H9 (cell line): ENCODE data around the gene CASP8AP2. TPM values are rescaled to one million over a fixed set of nuclear protein-coding genes. Genes with fewer than 3 reads are reported as not detected.

Experiments used
- DNase-seq: peaks from one replicate; pipeline ENCODE4 v3.0.0-alpha.2; 2017
- H2AFZ ChIP-seq: one replicate; pipeline ENCODE4 v1.6.1; 2013; ENCODE audit warnings: mild to moderate bottlenecking, low read length, control low read depth, moderate library complexity
- H2AK5ac ChIP-seq: 2 replicates; pipeline ENCODE4 v1.6.1; 2013; ENCODE audit warnings: low read length, control low read depth, mixed read lengths; ENCODE audit not compliant: insufficient read length
- H2BK120ac ChIP-seq: one replicate; pipeline ENCODE4 v1.6.1; 2013; ENCODE audit warnings: low read depth, mild to moderate bottlenecking, low read length, control low read depth, inconsistent platforms; ENCODE audit not compliant: poor library complexity, severe bottlenecking
- H2BK12ac ChIP-seq: 2 replicates; pipeline ENCODE4 v1.6.1; 2013; ENCODE audit warnings: low read length, control low read depth, mixed read lengths, low read depth; ENCODE audit not compliant: insufficient read length
- H2BK15ac ChIP-seq: 2 replicates; pipeline ENCODE4 v1.6.1; 2013; ENCODE audit warnings: low read depth, low read length, control low read depth
- H2BK20ac ChIP-seq: one replicate; pipeline ENCODE4 v1.6.1; 2013; ENCODE audit warnings: low read depth, mild to moderate bottlenecking, low read length, control low read depth, inconsistent platforms; ENCODE audit not compliant: poor library complexity, severe bottlenecking
- H2BK5ac ChIP-seq: 2 replicates; pipeline ENCODE4 v1.6.1; 2013; ENCODE audit warnings: low read length, control low read depth, mixed read lengths; ENCODE audit not compliant: insufficient read length
- H3K14ac ChIP-seq: 2 replicates; pipeline ENCODE4 v1.6.1; 2013; ENCODE audit warnings: low read length, control low read depth; ENCODE audit not compliant: insufficient read depth
- H3K18ac ChIP-seq: 2 replicates; pipeline ENCODE4 v1.6.1; 2013; ENCODE audit warnings: low read depth, mild to moderate bottlenecking, mixed read lengths, low read length, control low read depth; ENCODE audit not compliant: insufficient read length
- H3K23ac ChIP-seq: 2 replicates; pipeline ENCODE4 v1.6.1; 2013; ENCODE audit warnings: low read length, control low read depth, mixed read lengths, low read depth; ENCODE audit not compliant: insufficient read length
- H3K23me2 ChIP-seq: 2 replicates; pipeline ENCODE4 v1.6.1; 2013; ENCODE audit warnings: low read depth, mild to moderate bottlenecking, mixed read lengths, low read length, control low read depth; ENCODE audit not compliant: insufficient read length, poor library complexity, severe bottlenecking
- H3K27ac ChIP-seq: 2 replicates; pipeline ENCODE4 v1.5.1; 2013; ENCODE audit warnings: low read length, control low read depth, mixed read lengths, low read depth; ENCODE audit not compliant: insufficient read length
- H3K27me3 ChIP-seq: 2 replicates; pipeline ENCODE4 v1.6.1; 2013; ENCODE audit warnings: low read length, control low read depth, inconsistent platforms; ENCODE audit not compliant: insufficient read depth
- H3K4ac ChIP-seq: 2 replicates; pipeline ENCODE4 v1.6.1; 2013; ENCODE audit warnings: low read depth, mild to moderate bottlenecking, control low read depth, inconsistent platforms, low read length, moderate library complexity
- H3K4me1 ChIP-seq: 2 replicates; pipeline ENCODE4 v1.6.1; 2013; ENCODE audit warnings: low read length, control low read depth, inconsistent platforms; ENCODE audit not compliant: insufficient read depth
- H3K4me2 ChIP-seq: 2 replicates; pipeline ENCODE4 v1.6.1; 2013; ENCODE audit warnings: low read length, control low read depth, mixed read lengths; ENCODE audit not compliant: insufficient read length, insufficient read depth
- H3K56ac ChIP-seq: 2 replicates; pipeline ENCODE4 v1.6.1; 2013; ENCODE audit warnings: low read depth, mild to moderate bottlenecking, mixed read lengths, low read length, control low read depth; ENCODE audit not compliant: insufficient read length
- H3K79me1 ChIP-seq: 2 replicates; pipeline ENCODE4 v1.6.1; 2013; ENCODE audit warnings: low read depth, mild to moderate bottlenecking, moderate library complexity, low read length, control low read depth, inconsistent platforms; ENCODE audit not compliant: insufficient read depth, poor library complexity, severe bottlenecking
- H3K79me2 ChIP-seq: 2 replicates; pipeline ENCODE4 v1.6.1; 2013; ENCODE audit warnings: low read length, control low read depth, inconsistent platforms; ENCODE audit not compliant: insufficient read depth
- H3K9ac ChIP-seq: 2 replicates; pipeline ENCODE4 v1.6.1; 2013; ENCODE audit warnings: low read length, control low read depth, mixed read lengths; ENCODE audit not compliant: insufficient read length; ENCODE audit errors: extremely low read depth
- H3K9me3 ChIP-seq: one replicate; pipeline ENCODE4 v1.6.1; 2013; ENCODE audit warnings: low read depth, low read length, inconsistent platforms; ENCODE audit not compliant: control insufficient read depth
- H3T11ph ChIP-seq: one replicate; pipeline ENCODE4 v1.6.1; 2013; ENCODE audit warnings: mild to moderate bottlenecking, low read length, control low read depth, inconsistent platforms
- H4K20me1 ChIP-seq: one replicate; pipeline ENCODE4 v1.6.1; 2013; ENCODE audit not compliant: control insufficient read depth, insufficient read length, insufficient read depth
- H4K5ac ChIP-seq: 2 replicates; pipeline ENCODE4 v1.6.1; 2013; ENCODE audit warnings: low read depth, mild to moderate bottlenecking, mixed read lengths, low read length, control low read depth; ENCODE audit not compliant: insufficient read length
- H4K8ac ChIP-seq: replicated peaks from 2 replicates; pipeline ENCODE4 v1.6.1; 2013; ENCODE audit warnings: low read length, control low read depth, mixed read lengths, low read depth; ENCODE audit not compliant: insufficient read length
- H4K91ac ChIP-seq: 2 replicates; pipeline ENCODE4 v1.6.1; 2013; ENCODE audit warnings: low read depth, mild to moderate bottlenecking, moderate library complexity, mixed read lengths, low read length, control low read depth; ENCODE audit not compliant: insufficient read length
- H3K27ac Mint-ChIP-seq, 3 experiments: 2 replicates in 2 of 3; 3 replicates in 1 of 3; pipeline ENCODE4 v1.8.0; 2020 to 2021; ENCODE audit warnings: mixed read lengths in 3 of 3, mild to moderate bottlenecking in 1 of 3, moderate library complexity in 1 of 3
- H3K27me3 Mint-ChIP-seq: 2 replicates; pipeline ENCODE4 v1.8.0; 2021; ENCODE audit warnings: low read depth, mild to moderate bottlenecking, moderate library complexity, mixed read lengths
- H3K36me3 Mint-ChIP-seq, 3 experiments: 2 replicates in 2 of 3; 3 replicates in 1 of 3; pipeline ENCODE4 v1.8.0; 2020 to 2021; ENCODE audit warnings: low read depth in 3 of 3, mixed read lengths in 3 of 3; ENCODE audit not compliant: insufficient read depth in 1 of 3
- H3K4me1 Mint-ChIP-seq, 2 experiments: 2 replicates each; pipeline ENCODE4 v1.8.0; 2020; ENCODE audit warnings: mixed read lengths in 2 of 2
- H3K4me3 Mint-ChIP-seq, 2 experiments: 2 replicates in 1 of 2; 3 replicates in 1 of 2; pipeline ENCODE4 v1.8.0; 2020 to 2021; ENCODE audit warnings: mild to moderate bottlenecking in 2 of 2, mixed read lengths in 2 of 2, moderate library complexity in 1 of 2
- H3K9me3 Mint-ChIP-seq, 2 experiments: 2 replicates in 1 of 2; 3 replicates in 1 of 2; pipeline ENCODE4 v1.8.0; 2020; ENCODE audit warnings: mild to moderate bottlenecking in 2 of 2, mixed read lengths in 2 of 2, moderate library complexity in 1 of 2
- CTCF ChIP-seq: fragments of 200-600 bp; sonication (generic); conservative IDR thresholded peaks from 3 replicates; pipeline ENCODE4 v1.8.0; 2021; ENCODE audit warnings: antibody characterized with exemption, mild to moderate bottlenecking
- WGBS: extraction: QIAGEN DNeasy Blood & Tissue Kit; methylation state at CpG from one replicate; pipeline ENCODE4 v1.1.7; 2013; ENCODE audit warnings: missing lambda C conversion rate, low lambda C conversion rate, mixed read lengths; ENCODE audit not compliant: insufficient read length; ENCODE audit errors: extremely low coverage; 5-methylcytosine and 5-hydroxymethylcytosine counted together
- total RNA-seq: library from RNA; stranded (reverse); gene quantifications from 2 replicates; pipeline ENCODE4 v1.2.1, GENCODE V29; 2021

Gene CASP8AP2
- total RNA-seq, 1 experiment from 2014 or later, result 33.6 TPM

GRCh38 chr6:89862698-89863097 lies 33.0 kb downstream of the CASP8AP2 start:
- H4K5ac ChIP-seq, result no peak overlapping the region
- Mint-ChIP-seq H3K4me3 (no peak overlapping the region), H3K27me3 (no peaks in the 10 kb centered on the region), H3K27ac (no peak overlapping the region), H3K9me3 (no peaks in the 10 kb centered on the region; a peak in 1 of 5 replicates), H3K36me3 (peaks cover 60 to 83% (median 82%) of the 10 kb centered on the region in 3 experiments), H3K4me1 (no peaks in the 10 kb centered on the region)
- H3K23ac ChIP-seq, result no peak overlapping the region
- TF ChIP-seq CTCF, result no peak
- H2BK5ac ChIP-seq, result no peak overlapping the region
- no peaks in the 10 kb centered on the region for H3K9me3 ChIP-seq
- H2BK15ac ChIP-seq, result no peak overlapping the region
- no peak overlapping the region for H3K14ac ChIP-seq
- no peak overlapping the region for H3K27ac ChIP-seq
- no peak overlapping the region for H4K91ac ChIP-seq
- H3K79me1 ChIP-seq, result no peaks in the 10 kb centered on the region
- no peak overlapping the region for H3T11ph ChIP-seq
- H3K4me2 ChIP-seq, result no peak overlapping the region
- H2AK5ac ChIP-seq, result no peak overlapping the region
- no peak overlapping the region for H2BK12ac ChIP-seq
- no peak overlapping the region for H3K4ac ChIP-seq
- no peak overlapping the region for H3K56ac ChIP-seq
- H2BK120ac ChIP-seq, result no peak overlapping the region
- no peaks in the 10 kb centered on the region for H3K4me1 ChIP-seq
- no peaks in the 10 kb centered on the region for H3K27me3 ChIP-seq
- no peak for DNase-seq
- WGBS, result no CpG with 5 or more reads among the region's 2 CpGs
- H4K20me1 ChIP-seq, result no peaks in the 10 kb centered on the region
- H3K18ac ChIP-seq, result no peak overlapping the region
- no peak overlapping the region for H3K9ac ChIP-seq
- no peaks in the 10 kb centered on the region for H3K79me2 ChIP-seq
- no peak overlapping the region for H4K8ac ChIP-seq
- H2AFZ ChIP-seq, result no peak overlapping the region
- H2BK20ac ChIP-seq, result no peak overlapping the region
- no peaks in the 10 kb centered on the region for H3K23me2 ChIP-seq
